ENCODE data around the gene BCL2A1. TPM values are rescaled to one million over a fixed set of nuclear protein-coding genes. Genes with fewer than 3 reads are reported as not detected.
A peak's percentile ranks its signal among the peaks of the same experiment; 100 is the strongest.
"Not testable (repeated sequence)": the region's sequence is repeated elsewhere in the genome, so short reads cannot be mapped to it uniquely, and the experiment has no call there.

BCL2A1 gene
- total RNA-seq, 1 experiment from 2014 or later = not detected

DNA sequence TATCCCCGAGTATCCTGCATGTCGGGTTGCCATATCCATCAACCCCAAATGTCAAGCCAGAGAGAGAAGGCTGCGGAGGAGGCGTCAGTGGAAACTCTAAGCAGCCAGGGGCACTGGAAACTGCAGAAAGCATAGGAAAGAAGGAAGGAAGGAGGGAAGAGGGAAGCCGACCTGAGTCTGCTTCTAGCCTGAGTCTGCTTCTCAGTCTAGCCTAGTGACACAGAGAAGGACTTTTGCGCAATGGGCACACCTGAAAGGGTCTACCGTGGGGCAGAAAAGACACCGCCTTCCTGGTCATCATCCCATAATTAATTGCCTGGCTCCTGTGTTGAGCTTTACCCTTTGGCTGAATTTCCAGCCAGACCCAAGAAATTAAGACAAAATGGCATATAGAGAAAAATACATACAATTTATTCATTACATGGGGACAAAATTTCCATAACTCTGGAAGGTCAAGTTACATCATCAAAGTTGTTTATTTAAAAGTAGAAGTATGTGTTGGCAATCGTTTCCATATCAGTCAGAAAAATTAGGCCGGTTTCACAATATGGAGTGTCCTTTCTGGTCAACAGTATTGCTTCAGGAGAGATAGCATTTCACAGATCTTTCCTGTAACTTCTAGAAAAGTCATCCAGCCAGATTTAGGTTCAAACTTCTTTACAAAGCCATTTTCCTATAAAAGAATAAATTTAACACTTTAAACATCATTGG lies 10.3 kb downstream of the BCL2A1 start:
- DNase-seq (ENCODE audit: low read depth) = peak; percentile 9

GRCh38 chr15:79957741-79958140 lies 13.3 kb downstream of the BCL2A1 start:
- DNase-seq (ENCODE audit: low read depth) = peak; percentile 49

GRCh38 chr15:79956354-79956939 lies 14.5 kb downstream of the BCL2A1 start:
- no peak for DNase-seq (ENCODE audit: low read depth)

- no peak for DNase-seq (ENCODE audit: low read depth)
Observed at GRCh38 chr15:79954661-79955060, 16.3 kb downstream of the BCL2A1 start.

DNA sequence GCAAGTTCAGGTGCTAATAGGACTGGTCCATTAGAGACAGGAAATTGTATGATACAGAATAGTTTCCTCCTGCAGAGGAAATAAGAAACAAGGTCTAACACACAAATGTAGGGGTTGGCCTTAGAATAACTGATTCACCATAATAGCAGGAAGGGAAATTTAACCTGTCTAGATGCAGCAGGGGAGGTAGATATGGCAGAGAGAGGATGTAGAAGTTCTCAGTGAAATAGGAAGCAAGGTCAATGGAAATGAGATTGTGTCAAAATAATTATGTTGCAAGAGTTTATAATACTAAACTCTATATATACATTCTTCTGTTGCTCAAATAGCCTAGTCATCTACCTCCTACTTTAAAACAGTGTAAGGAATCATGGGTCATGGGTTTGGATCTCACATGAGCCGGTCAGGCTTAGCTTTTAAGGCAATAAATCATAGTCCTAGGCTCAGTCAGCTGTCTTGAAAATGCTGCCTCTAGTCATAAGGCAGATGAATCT lies 17.0 kb downstream of the BCL2A1 start:
- DNase-seq (ENCODE audit: low read depth) = no peak

GRCh38 chr15:79952329-79952728 lies 18.7 kb downstream of the BCL2A1 start:
- no peak for DNase-seq (ENCODE audit: low read depth)

- DNase-seq (ENCODE audit: low read depth) = no peak
Observed at GRCh38 chr15:79950247-79950646, 20.7 kb downstream of the BCL2A1 start.

DNA sequence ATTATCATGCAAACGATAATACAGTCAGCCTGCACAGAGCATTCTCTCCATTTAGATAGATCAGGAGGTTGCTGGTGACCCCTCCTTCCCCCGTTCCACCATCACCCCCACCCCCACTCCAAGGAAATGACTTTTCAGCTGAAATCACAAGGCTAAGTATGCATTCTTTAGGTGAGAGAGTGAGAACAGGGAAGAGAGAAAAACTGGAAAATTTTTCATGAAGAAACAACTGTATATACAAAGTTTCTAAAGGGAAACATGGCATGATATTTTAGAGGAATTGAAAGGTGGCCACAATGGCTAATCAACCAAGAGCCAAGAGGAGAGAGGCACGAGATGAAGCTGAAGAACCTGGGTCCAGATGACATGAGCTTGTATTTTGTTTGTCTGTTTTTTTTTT lies 22.2 kb downstream of the BCL2A1 start:
- DNase-seq (ENCODE audit: low read depth) = no peak

DNA sequence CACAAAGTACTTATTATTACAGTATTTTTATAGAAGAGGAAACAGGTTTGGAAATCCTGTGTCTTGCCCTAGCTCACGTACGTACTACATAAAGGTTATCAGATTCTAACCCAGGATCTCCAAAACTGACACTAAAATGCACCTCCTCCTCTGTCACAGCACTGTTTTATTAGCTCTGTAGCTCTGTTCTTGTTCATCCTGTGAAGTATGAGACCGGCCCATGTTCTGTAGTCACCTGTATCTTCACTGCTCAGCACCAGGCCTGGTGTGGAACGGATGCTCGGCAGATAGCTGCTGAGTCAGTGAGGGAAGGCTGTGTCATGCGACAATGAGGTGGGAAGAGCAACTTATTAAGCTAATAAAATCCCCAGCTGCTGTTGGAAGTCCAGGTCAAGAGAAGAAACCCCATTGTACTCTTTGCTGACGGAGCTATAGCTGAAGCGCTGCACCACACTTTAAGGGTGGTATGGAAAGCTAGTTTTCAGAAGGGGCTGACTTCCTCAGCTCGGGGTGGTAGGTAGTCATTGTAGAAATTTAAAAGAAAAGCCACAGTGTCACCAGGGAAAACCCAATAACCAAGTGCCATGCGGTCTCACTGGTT lies 22.8 kb downstream of the BCL2A1 start:
- no peak for DNase-seq (ENCODE audit: low read depth)

DNA sequence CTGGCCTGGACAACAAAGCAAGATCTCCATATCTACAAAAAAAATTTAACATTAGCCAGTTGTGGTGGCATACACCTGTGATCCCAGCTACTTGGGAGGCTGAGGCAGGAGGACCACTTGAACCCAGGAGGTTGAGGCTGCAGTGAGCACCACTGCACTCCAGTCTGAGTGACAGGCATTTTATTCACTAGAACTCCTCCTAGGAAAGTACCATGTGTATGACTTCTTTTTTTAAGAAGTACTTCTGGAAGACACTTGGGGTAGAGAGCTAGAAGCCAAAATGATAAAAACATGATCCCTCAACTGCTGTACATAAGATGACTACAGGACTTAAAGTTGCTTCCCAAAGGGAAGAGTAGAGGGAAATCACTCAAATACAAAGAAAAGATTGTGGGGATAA lies 24.0 kb downstream of the BCL2A1 start:
- no peak for DNase-seq (ENCODE audit: low read depth)

DNA sequence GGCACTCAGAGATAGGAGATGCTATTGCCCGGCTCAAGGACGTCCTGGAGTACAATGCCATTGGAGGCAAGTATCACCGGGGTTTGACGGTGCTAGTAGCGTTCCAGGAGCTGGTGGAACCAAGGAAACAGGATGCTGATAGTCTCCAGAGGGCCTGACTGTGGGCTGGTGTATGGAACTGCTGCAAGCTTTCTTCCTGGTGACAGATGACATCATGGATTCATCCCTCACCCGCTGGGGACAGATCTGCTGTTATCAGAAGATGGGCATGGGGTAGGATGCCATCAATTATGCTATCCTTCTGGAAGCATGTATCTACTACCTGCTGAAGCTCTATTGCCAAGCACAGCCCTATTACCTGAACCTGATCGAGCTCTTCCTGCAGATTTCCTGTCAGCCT lies 26.4 kb downstream of the BCL2A1 start:
- DNase-seq (ENCODE audit: low read depth) = no peak

- DNase-seq (ENCODE audit: low read depth) = no peak
Observed at GRCh38 chr15:79943820-79944219, 27.2 kb downstream of the BCL2A1 start.

- DNase-seq (ENCODE audit: low read depth) = peak; percentile 22
Observed at GRCh38 chr15:79942741-79943481, 28.1 kb downstream of the BCL2A1 start.

DNA sequence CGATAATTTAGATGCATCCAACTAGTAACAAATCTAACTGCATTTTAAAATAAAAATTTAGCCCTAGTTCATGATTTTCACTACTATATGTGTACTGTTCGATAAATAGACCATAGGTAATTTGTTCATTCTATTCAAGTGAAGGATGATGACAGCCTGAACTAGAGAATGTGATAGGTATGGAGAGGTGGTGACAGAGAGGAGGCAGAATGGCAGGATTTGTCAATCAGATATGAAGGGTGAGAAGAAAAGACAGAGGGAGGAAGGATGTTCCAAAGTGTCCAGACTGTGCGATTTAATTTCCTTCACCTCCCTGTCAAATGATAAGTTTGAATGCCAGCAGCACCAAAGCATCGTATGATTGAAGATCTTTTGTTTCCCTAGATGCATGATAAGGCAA lies 31.6 kb downstream of the BCL2A1 start:
- DNase-seq (ENCODE audit: low read depth) = no peak

DNA sequence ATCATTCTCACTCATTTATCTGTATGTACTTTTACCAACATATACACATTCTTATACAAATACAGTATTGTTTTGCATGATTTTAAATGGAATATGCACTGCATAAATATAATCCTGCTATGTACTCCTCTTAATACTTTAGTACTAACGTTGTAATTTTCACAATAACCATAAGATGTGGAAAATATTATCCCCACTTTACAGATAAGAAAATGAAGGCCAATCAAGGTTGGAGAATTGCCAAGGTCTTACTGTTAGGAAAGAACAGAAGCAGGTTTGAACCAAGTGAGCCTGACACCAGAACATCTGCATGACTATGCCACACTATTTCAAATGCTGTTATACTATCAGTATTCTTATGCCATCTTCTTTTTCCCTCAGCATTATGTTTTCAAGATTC lies 32.9 kb downstream of the BCL2A1 start:
- DNase-seq (ENCODE audit: low read depth) = no peak

DNA sequence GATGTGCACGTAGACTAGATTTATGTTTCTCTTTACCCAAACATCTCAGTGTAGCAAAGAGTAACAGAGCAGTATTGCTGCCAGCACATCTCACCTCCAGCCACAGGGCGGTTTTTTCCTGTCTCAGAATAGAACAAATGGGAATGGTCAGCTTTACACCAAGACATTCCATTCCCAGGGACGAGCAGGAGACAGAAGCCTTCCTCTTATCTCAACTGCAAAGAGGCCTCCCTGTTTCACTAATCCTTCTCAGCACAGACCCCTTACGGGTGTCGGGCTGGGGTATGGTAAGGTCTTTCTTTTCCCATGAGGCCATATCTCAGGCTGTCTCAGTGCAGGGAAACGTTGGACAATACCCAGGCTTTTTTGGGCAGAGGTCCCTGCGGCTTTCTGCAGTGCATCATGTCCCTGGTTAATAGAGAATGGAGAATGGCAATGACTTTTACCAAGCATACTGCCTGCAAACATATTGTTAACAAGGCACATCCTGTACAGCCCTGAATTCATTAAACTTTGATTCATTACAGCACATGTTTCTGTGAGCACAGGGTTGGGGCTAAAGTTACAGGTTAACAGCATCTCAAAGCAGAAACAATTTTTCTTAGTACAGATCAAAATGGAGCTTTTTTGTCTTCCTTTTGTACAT lies 35.3 kb downstream of the BCL2A1 start:
- DNase-seq (ENCODE audit: low read depth) = not testable (repeated sequence)

DNA sequence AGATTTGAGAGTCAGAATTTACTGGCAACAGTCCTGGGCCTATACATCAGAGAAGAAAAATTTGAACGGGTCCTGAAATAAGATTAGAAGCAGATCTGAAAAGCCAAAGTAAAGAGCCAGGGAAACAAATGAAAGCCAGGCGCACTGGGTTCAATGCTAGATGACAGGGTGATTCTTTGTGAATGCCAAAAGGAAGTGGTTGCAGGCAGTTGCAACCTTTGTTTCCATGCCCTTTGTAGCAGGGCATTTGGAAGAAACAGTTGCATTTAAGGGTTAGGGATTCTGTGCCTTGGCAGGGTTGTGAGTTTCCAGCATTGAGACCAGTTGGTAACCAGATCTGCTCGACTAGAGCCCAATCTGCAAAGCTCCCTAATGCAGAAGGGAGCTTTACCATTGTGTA lies 37.8 kb downstream of the BCL2A1 start:
- DNase-seq (ENCODE audit: low read depth) = no peak

DNA sequence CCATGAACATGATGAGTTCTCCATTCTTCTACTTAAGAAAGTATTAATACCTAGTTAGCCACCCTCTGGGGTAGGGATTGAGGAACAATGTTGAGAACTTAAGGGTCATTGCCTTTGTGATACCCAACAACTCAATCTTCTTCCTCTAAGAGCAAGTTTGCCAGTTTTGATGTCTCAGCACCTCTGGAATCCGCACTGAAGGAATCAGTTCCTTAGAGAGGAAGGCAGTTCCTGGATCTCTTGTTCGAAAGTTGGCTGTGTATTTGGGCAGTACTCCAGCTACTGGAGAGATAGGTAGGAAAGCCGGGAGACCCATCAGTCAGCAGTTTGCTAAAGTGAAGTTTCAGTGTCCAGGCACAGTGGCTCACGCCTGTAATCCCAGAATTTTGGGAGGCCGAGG lies 38.5 kb downstream of the BCL2A1 start:
- no peak for DNase-seq (ENCODE audit: low read depth)

GRCh38 chr15:79930516-79930915 lies 40.5 kb downstream of the BCL2A1 start:
- DNase-seq (ENCODE audit: low read depth) = no peak

DNA sequence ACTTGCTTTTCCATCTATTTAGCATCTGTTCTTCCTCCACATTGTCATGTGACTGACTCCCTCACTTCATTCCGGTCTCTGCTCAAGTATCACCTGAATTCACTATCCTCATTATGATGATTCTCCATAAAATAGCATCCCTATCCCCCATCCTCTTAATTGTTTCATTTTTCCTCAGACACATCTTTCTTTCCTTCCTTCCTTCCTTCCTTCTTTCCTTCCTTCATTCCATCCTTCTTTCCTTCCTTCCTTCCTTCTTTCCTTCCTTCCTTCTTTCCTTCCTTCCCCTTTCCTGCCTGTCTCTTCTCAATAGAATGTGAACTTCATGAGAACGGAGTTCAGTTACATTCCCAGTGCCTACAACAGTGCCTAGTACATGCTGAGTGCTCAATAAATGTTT lies 41.6 kb downstream of the BCL2A1 start:
- DNase-seq (ENCODE audit: low read depth) = no peak

DNA sequence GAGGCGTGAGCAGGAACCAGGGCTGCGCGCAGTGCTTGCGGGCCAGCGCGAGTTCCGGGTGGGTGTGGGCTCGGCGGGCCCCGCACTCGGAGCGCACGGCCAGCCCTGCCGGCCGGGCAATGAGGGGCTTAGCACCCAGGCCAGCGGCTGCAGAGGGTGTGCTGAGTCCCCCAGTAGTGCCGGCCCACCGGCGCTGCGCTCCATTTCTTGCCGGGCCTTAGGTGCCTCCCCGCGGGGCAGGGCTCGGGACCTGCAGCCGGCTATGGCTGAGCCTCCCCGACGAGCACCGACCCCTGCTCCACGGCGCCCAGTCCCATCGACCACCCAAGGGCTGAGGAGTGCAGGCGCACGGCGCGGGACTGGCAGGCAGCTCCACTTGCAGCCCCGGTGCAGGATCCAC lies 44.9 kb downstream of the BCL2A1 start:
- DNase-seq (ENCODE audit: low read depth) = not testable (repeated sequence)

- DNase-seq (ENCODE audit: low read depth) = no peak
Observed at GRCh38 chr15:79924379-79924778, 46.6 kb downstream of the BCL2A1 start.
